CMK (cell line): ENCODE data around the gene TWIST2.

Source experiments
- DNase-seq: peaks from one replicate; pipeline ENCODE4 v3.0.0-alpha.2; 2010; ENCODE audit warnings: low read depth

TWIST2 gene

GRCh38 chr2:238955648-238956531 lies 108.0 kb downstream of the TWIST2 start:
- DNase-seq = no peak

GRCh38 chr2:238956676-238957075 lies 108.8 kb downstream of the TWIST2 start:
- DNase-seq = no peak
